OCI-LY1 (cell line): ENCODE data around the gene RIN3.

Source experiments
- CTCF ChIP-seq: fragments of 200-600 bp; sonication (generic), shearing (Covaris generic); IDR thresholded peaks from 2 replicates; pipeline ENCODE4 v1.5.1; 2017; ENCODE audit warnings: mild to moderate bottlenecking, antibody characterized with exemption, low read length, moderate library complexity, mixed read lengths
- EZH2 ChIP-seq: fragments of 200-600 bp; sonication (generic), shearing (Covaris generic); IDR thresholded peaks from 2 replicates; pipeline ENCODE4 v1.8.0; 2017; ENCODE audit warnings: borderline replicate concordance, mixed run types, mild to moderate bottlenecking, antibody characterized with exemption, low read length, moderate library complexity, mixed read lengths

DNA sequence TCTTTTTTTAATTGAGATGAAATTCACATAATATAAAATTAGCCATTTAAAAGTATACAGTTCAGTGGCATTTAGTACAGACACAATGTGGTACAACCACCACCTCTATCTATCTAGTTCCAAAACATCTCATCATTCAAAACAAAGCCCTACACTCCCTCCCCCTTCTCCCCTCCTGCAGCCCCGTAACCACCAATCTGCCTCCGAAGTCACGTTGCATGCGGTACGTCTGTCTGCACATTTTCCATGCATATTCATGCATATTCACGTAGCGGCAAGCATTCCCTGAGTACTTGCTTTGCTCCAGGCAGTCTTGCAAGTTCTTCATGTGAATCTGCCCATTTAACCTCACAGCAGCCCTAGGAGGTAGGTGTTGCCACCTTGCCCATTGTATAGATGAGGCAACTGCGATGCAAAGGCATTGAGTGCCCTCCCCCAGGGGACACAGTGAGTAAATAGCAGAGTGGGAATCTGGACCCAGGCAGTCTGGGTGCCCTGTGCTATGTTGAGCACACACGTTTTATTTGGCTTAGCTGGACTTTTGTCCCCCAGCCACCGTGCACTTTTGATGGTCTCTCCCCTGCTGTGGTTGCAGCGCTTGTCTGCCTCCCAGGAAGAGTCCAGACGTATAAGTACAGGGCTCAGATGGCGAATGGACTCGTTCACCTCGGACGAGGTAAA is 43.4 kb downstream of the RIN3 start:
- TF ChIP-seq CTCF (no peak), EZH2 (no peak)
